H9 (cell line): ENCODE data around the gene PLAU. TPM values are rescaled to one million over a fixed set of nuclear protein-coding genes. Genes with fewer than 3 reads are reported as not detected.

Experiments
- DNase-seq: peaks from one replicate; pipeline ENCODE4 v3.0.0-alpha.2; 2017
- H2AFZ ChIP-seq: one replicate; pipeline ENCODE4 v1.6.1; 2013; ENCODE audit warnings: mild to moderate bottlenecking, low read length, control low read depth, moderate library complexity
- H2AK5ac ChIP-seq: 2 replicates; pipeline ENCODE4 v1.6.1; 2013; ENCODE audit warnings: low read length, control low read depth, mixed read lengths; ENCODE audit not compliant: insufficient read length
- H2BK120ac ChIP-seq: one replicate; pipeline ENCODE4 v1.6.1; 2013; ENCODE audit warnings: low read depth, mild to moderate bottlenecking, low read length, control low read depth, inconsistent platforms; ENCODE audit not compliant: poor library complexity, severe bottlenecking
- H2BK12ac ChIP-seq: 2 replicates; pipeline ENCODE4 v1.6.1; 2013; ENCODE audit warnings: low read length, control low read depth, mixed read lengths, low read depth; ENCODE audit not compliant: insufficient read length
- H2BK15ac ChIP-seq: 2 replicates; pipeline ENCODE4 v1.6.1; 2013; ENCODE audit warnings: low read depth, low read length, control low read depth
- H2BK20ac ChIP-seq: one replicate; pipeline ENCODE4 v1.6.1; 2013; ENCODE audit warnings: low read depth, mild to moderate bottlenecking, low read length, control low read depth, inconsistent platforms; ENCODE audit not compliant: poor library complexity, severe bottlenecking
- H2BK5ac ChIP-seq: 2 replicates; pipeline ENCODE4 v1.6.1; 2013; ENCODE audit warnings: low read length, control low read depth, mixed read lengths; ENCODE audit not compliant: insufficient read length
- H3K14ac ChIP-seq: 2 replicates; pipeline ENCODE4 v1.6.1; 2013; ENCODE audit warnings: low read length, control low read depth; ENCODE audit not compliant: insufficient read depth
- H3K18ac ChIP-seq: 2 replicates; pipeline ENCODE4 v1.6.1; 2013; ENCODE audit warnings: low read depth, mild to moderate bottlenecking, mixed read lengths, low read length, control low read depth; ENCODE audit not compliant: insufficient read length
- H3K23ac ChIP-seq: 2 replicates; pipeline ENCODE4 v1.6.1; 2013; ENCODE audit warnings: low read length, control low read depth, mixed read lengths, low read depth; ENCODE audit not compliant: insufficient read length
- H3K23me2 ChIP-seq: 2 replicates; pipeline ENCODE4 v1.6.1; 2013; ENCODE audit warnings: low read depth, mild to moderate bottlenecking, mixed read lengths, low read length, control low read depth; ENCODE audit not compliant: insufficient read length, poor library complexity, severe bottlenecking
- H3K27ac ChIP-seq: 2 replicates; pipeline ENCODE4 v1.5.1; 2013; ENCODE audit warnings: low read length, control low read depth, mixed read lengths, low read depth; ENCODE audit not compliant: insufficient read length
- H3K27me3 ChIP-seq: 2 replicates; pipeline ENCODE4 v1.6.1; 2013; ENCODE audit warnings: low read length, control low read depth, inconsistent platforms; ENCODE audit not compliant: insufficient read depth
- H3K4ac ChIP-seq: 2 replicates; pipeline ENCODE4 v1.6.1; 2013; ENCODE audit warnings: low read depth, mild to moderate bottlenecking, control low read depth, inconsistent platforms, low read length, moderate library complexity
- H3K4me1 ChIP-seq: 2 replicates; pipeline ENCODE4 v1.6.1; 2013; ENCODE audit warnings: low read length, control low read depth, inconsistent platforms; ENCODE audit not compliant: insufficient read depth
- H3K4me2 ChIP-seq: 2 replicates; pipeline ENCODE4 v1.6.1; 2013; ENCODE audit warnings: low read length, control low read depth, mixed read lengths; ENCODE audit not compliant: insufficient read length, insufficient read depth
- H3K56ac ChIP-seq: 2 replicates; pipeline ENCODE4 v1.6.1; 2013; ENCODE audit warnings: low read depth, mild to moderate bottlenecking, mixed read lengths, low read length, control low read depth; ENCODE audit not compliant: insufficient read length
- H3K79me1 ChIP-seq: 2 replicates; pipeline ENCODE4 v1.6.1; 2013; ENCODE audit warnings: low read depth, mild to moderate bottlenecking, moderate library complexity, low read length, control low read depth, inconsistent platforms; ENCODE audit not compliant: insufficient read depth, poor library complexity, severe bottlenecking
- H3K79me2 ChIP-seq: 2 replicates; pipeline ENCODE4 v1.6.1; 2013; ENCODE audit warnings: low read length, control low read depth, inconsistent platforms; ENCODE audit not compliant: insufficient read depth
- H3K9ac ChIP-seq: 2 replicates; pipeline ENCODE4 v1.6.1; 2013; ENCODE audit warnings: low read length, control low read depth, mixed read lengths; ENCODE audit not compliant: insufficient read length; ENCODE audit errors: extremely low read depth
- H3K9me3 ChIP-seq: one replicate; pipeline ENCODE4 v1.6.1; 2013; ENCODE audit warnings: low read depth, low read length, inconsistent platforms; ENCODE audit not compliant: control insufficient read depth
- H3T11ph ChIP-seq: one replicate; pipeline ENCODE4 v1.6.1; 2013; ENCODE audit warnings: mild to moderate bottlenecking, low read length, control low read depth, inconsistent platforms
- H4K20me1 ChIP-seq: one replicate; pipeline ENCODE4 v1.6.1; 2013; ENCODE audit not compliant: control insufficient read depth, insufficient read length, insufficient read depth
- H4K5ac ChIP-seq: 2 replicates; pipeline ENCODE4 v1.6.1; 2013; ENCODE audit warnings: low read depth, mild to moderate bottlenecking, mixed read lengths, low read length, control low read depth; ENCODE audit not compliant: insufficient read length
- H4K8ac ChIP-seq: replicated peaks from 2 replicates; pipeline ENCODE4 v1.6.1; 2013; ENCODE audit warnings: low read length, control low read depth, mixed read lengths, low read depth; ENCODE audit not compliant: insufficient read length
- H4K91ac ChIP-seq: 2 replicates; pipeline ENCODE4 v1.6.1; 2013; ENCODE audit warnings: low read depth, mild to moderate bottlenecking, moderate library complexity, mixed read lengths, low read length, control low read depth; ENCODE audit not compliant: insufficient read length
- H3K27ac Mint-ChIP-seq, 3 experiments: 2 replicates in 2 of 3; 3 replicates in 1 of 3; pipeline ENCODE4 v1.8.0; 2020 to 2021; ENCODE audit warnings: mixed read lengths in 3 of 3, mild to moderate bottlenecking in 1 of 3, moderate library complexity in 1 of 3
- H3K27me3 Mint-ChIP-seq: 2 replicates; pipeline ENCODE4 v1.8.0; 2021; ENCODE audit warnings: low read depth, mild to moderate bottlenecking, moderate library complexity, mixed read lengths
- H3K36me3 Mint-ChIP-seq, 3 experiments: 2 replicates in 2 of 3; 3 replicates in 1 of 3; pipeline ENCODE4 v1.8.0; 2020 to 2021; ENCODE audit warnings: low read depth in 3 of 3, mixed read lengths in 3 of 3; ENCODE audit not compliant: insufficient read depth in 1 of 3
- H3K4me1 Mint-ChIP-seq, 2 experiments: 2 replicates each; pipeline ENCODE4 v1.8.0; 2020; ENCODE audit warnings: mixed read lengths in 2 of 2
- H3K4me3 Mint-ChIP-seq, 2 experiments: 2 replicates in 1 of 2; 3 replicates in 1 of 2; pipeline ENCODE4 v1.8.0; 2020 to 2021; ENCODE audit warnings: mild to moderate bottlenecking in 2 of 2, mixed read lengths in 2 of 2, moderate library complexity in 1 of 2
- H3K9me3 Mint-ChIP-seq, 2 experiments: 2 replicates in 1 of 2; 3 replicates in 1 of 2; pipeline ENCODE4 v1.8.0; 2020; ENCODE audit warnings: mild to moderate bottlenecking in 2 of 2, mixed read lengths in 2 of 2, moderate library complexity in 1 of 2
- WGBS: extraction: QIAGEN DNeasy Blood & Tissue Kit; methylation state at CpG from one replicate; pipeline ENCODE4 v1.1.7; 2013; ENCODE audit warnings: missing lambda C conversion rate, low lambda C conversion rate, mixed read lengths; ENCODE audit not compliant: insufficient read length; ENCODE audit errors: extremely low coverage; 5-methylcytosine and 5-hydroxymethylcytosine counted together
- total RNA-seq: library from RNA; stranded (reverse); gene quantifications from 2 replicates; pipeline ENCODE4 v1.2.1, GENCODE V29; 2021
- TF ChIP-seq, protein P1 (sequence below): fragments of 200-600 bp; sonication (generic); conservative IDR thresholded peaks from 3 replicates; pipeline ENCODE4 v1.8.0; 2021; ENCODE audit warnings: antibody characterized with exemption, mild to moderate bottlenecking

PLAU gene
- total RNA-seq, 1 experiment from 2014 or later, result 15.0 TPM

DNA sequence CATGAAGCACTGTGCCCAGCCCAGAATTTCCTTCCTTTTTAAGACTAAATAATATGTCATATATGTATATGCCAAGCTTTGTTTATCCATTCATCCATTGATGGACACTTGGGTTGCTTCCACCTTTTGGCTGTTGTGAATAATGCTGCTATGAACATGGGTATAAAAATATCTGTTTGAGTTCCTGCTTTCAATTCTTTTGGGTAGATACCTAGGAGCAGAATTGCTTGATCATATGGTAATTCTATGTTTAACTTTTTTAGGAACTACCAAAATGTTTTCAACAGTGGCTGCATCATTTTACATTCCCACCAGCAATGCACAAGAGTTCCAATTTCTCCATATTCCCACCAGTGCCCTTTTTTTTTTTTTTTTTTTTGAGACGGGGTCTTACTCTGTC lies 13.2 kb upstream of the PLAU start:
- H3K23ac ChIP-seq, result no peak overlapping the region
- no peak overlapping the region for H2BK12ac ChIP-seq
- H3K4me3 Mint-ChIP-seq, result no peak overlapping the region
- no peak overlapping the region for H3K18ac ChIP-seq
- TF ChIP-seq, protein P1, sequence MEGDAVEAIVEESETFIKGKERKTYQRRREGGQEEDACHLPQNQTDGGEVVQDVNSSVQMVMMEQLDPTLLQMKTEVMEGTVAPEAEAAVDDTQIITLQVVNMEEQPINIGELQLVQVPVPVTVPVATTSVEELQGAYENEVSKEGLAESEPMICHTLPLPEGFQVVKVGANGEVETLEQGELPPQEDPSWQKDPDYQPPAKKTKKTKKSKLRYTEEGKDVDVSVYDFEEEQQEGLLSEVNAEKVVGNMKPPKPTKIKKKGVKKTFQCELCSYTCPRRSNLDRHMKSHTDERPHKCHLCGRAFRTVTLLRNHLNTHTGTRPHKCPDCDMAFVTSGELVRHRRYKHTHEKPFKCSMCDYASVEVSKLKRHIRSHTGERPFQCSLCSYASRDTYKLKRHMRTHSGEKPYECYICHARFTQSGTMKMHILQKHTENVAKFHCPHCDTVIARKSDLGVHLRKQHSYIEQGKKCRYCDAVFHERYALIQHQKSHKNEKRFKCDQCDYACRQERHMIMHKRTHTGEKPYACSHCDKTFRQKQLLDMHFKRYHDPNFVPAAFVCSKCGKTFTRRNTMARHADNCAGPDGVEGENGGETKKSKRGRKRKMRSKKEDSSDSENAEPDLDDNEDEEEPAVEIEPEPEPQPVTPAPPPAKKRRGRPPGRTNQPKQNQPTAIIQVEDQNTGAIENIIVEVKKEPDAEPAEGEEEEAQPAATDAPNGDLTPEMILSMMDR, result no peak
- H2BK20ac ChIP-seq, result no peak overlapping the region
- H3K79me2 ChIP-seq, result no peaks in the 10 kb centered on the region
- H3K27me3 Mint-ChIP-seq, result peaks cover 4% of the 10 kb centered on the region
- H3K4me1 ChIP-seq, result 0 out of 2 replicates have a peak, but pooled peaks cover 3% of the 10 kb centered on the region
- H3K4ac ChIP-seq, result no peak overlapping the region
- H3K23me2 ChIP-seq, result no peaks in the 10 kb centered on the region
- H2BK15ac ChIP-seq, result no peak overlapping the region
- no peak overlapping the region for H2AK5ac ChIP-seq
- no peaks in the 10 kb centered on the region for H3K36me3 Mint-ChIP-seq
- no peaks in the 10 kb centered on the region for H3K9me3 ChIP-seq
- H3K27me3 ChIP-seq, result no peaks in the 10 kb centered on the region
- H3K27ac Mint-ChIP-seq, result no peak overlapping the region
- no peak overlapping the region for H3T11ph ChIP-seq
- peaks cover 0 to 3% of the 10 kb centered on the region in 2 experiments; a peak in 2 of 5 replicates for H3K9me3 Mint-ChIP-seq
- H2BK120ac ChIP-seq, result no peak overlapping the region
- H4K5ac ChIP-seq, result no peak overlapping the region
- no peak overlapping the region for H4K8ac ChIP-seq
- WGBS, result no CpG with 5 or more reads among the region's 1 CpG
- H3K56ac ChIP-seq, result no peak overlapping the region
- DNase-seq, result no peak
- H3K9ac ChIP-seq, result no peak overlapping the region
- no peak overlapping the region for H3K4me2 ChIP-seq
- H4K20me1 ChIP-seq, result no peaks in the 10 kb centered on the region
- no peak overlapping the region for H3K27ac ChIP-seq
- no peak overlapping the region for H2AFZ ChIP-seq
- no peaks in the 10 kb centered on the region for H3K79me1 ChIP-seq
- H3K4me1 Mint-ChIP-seq, result peaks cover 3% of the 10 kb centered on the region in 2 experiments; a peak in 2 of 4 replicates
- no peak overlapping the region for H4K91ac ChIP-seq
- H2BK5ac ChIP-seq, result no peak overlapping the region
- no peak overlapping the region for H3K14ac ChIP-seq
